DND-41 (cell line): Measurements from ENCODE around the gene ARHGAP35.

Experiments used
- ATAC-seq: fragments of 200-7000 bp; cut with Tn5 transposase; 3 replicates; pipeline ENCODE4 v1.9.1; 2021; ENCODE audit warnings: low read depth; ENCODE audit not compliant: insufficient read depth
- DNase-seq: peaks from one replicate; pipeline ENCODE4 v3.0.0-alpha.2; 2020
- H2AFZ ChIP-seq: 2 replicates; pipeline ENCODE4 v1.6.0; 2012; ENCODE audit warnings: low read depth, low read length
- H3K27ac ChIP-seq: 2 replicates; pipeline ENCODE4 v1.5.1; 2012; ENCODE audit warnings: low read length, inconsistent platforms
- H3K27me3 ChIP-seq: fragments of 200-600 bp; sonication (generic); 2 replicates; pipeline ENCODE4 v1.6.0; 2012; ENCODE audit warnings: low read length, mild to moderate bottlenecking, inconsistent platforms; ENCODE audit not compliant: insufficient read depth, poor library complexity
- H3K36me3 ChIP-seq: 2 replicates; pipeline ENCODE4 v1.5.1; 2012; ENCODE audit warnings: low read length, inconsistent platforms; ENCODE audit not compliant: insufficient read depth
- H3K4me1 ChIP-seq: 2 replicates; pipeline ENCODE4 v1.5.1; 2012; ENCODE audit warnings: mild to moderate bottlenecking, low read length; ENCODE audit not compliant: insufficient read depth
- H3K4me2 ChIP-seq: 2 replicates; pipeline ENCODE4 v1.6.0; 2012; ENCODE audit warnings: mild to moderate bottlenecking, moderate library complexity, low read length, inconsistent platforms; ENCODE audit not compliant: insufficient read depth
- H3K4me3 ChIP-seq, 2 experiments: fragments of 200-600 bp in 1 of 2; shearing (Covaris generic) in 1 of 2; 2 replicates each; pipeline ENCODE4 v1.5.1; 2012 to 2016; ENCODE audit warnings: inconsistent platforms in 2 of 2, low read length in 2 of 2, mild to moderate bottlenecking in 2 of 2, low read depth in 1 of 2, moderate library complexity in 1 of 2
- H3K79me2 ChIP-seq: 2 replicates; pipeline ENCODE4 v1.6.0; 2012; ENCODE audit warnings: low read length, inconsistent platforms; ENCODE audit not compliant: insufficient read depth
- H3K9ac ChIP-seq: 2 replicates; pipeline ENCODE4 v1.6.0; 2012; ENCODE audit warnings: low read depth, mild to moderate bottlenecking, inconsistent platforms, low read length, moderate library complexity
- H3K9me3 ChIP-seq: 2 replicates; pipeline ENCODE4 v1.5.1; 2012; ENCODE audit warnings: low read length, moderate library complexity, mild to moderate bottlenecking, inconsistent platforms; ENCODE audit not compliant: insufficient read depth, severe bottlenecking
- H4K20me1 ChIP-seq: 2 replicates; pipeline ENCODE4 v1.6.0; 2012; ENCODE audit warnings: low read length; ENCODE audit not compliant: insufficient read depth
- CTCF ChIP-seq: IDR thresholded peaks from 2 replicates; pipeline ENCODE4 v1.5.1; 2012; ENCODE audit warnings: borderline replicate concordance, low read length, moderate library complexity, mild to moderate bottlenecking; ENCODE audit not compliant: poor library complexity, severe bottlenecking; ENCODE audit errors: extremely low read depth
- EZH2 ChIP-seq: IDR thresholded peaks from 3 replicates; pipeline ENCODE4 v1.6.1; 2012; ENCODE audit warnings: borderline replicate concordance, low read depth, mild to moderate bottlenecking, moderate library complexity, low read length, inconsistent platforms; ENCODE audit not compliant: severe bottlenecking

Gene ARHGAP35

GRCh38 chr19:46892252-46893179, 31.7 kb downstream of the ARHGAP35 start:
- peaks cover 51% of the 10 kb centered on the region for H4K20me1 ChIP-seq
- H3K4me2 ChIP-seq: no peak overlapping the region
- no peak for TF ChIP-seq EZH2
- TF ChIP-seq CTCF: no peak
- H3K27ac ChIP-seq: no peak overlapping the region
- no peak overlapping the region for H2AFZ ChIP-seq
- DNase-seq (no peak), ATAC-seq (no peak)
- peaks cover 94% of the 10 kb centered on the region for H3K79me2 ChIP-seq
- no peaks in the 10 kb centered on the region for H3K36me3 ChIP-seq
- H3K4me3 ChIP-seq: no peak overlapping the region
- H3K27me3 ChIP-seq: no peaks in the 10 kb centered on the region
- H3K9ac ChIP-seq: no peak overlapping the region
- H3K4me1 ChIP-seq: no peaks in the 10 kb centered on the region
- H3K9me3 ChIP-seq: no peaks in the 10 kb centered on the region

- H3K9ac ChIP-seq: no peak overlapping the region
- H2AFZ ChIP-seq: no peak overlapping the region
- H3K27ac ChIP-seq: no peak overlapping the region
- H3K36me3 ChIP-seq: no peaks in the 10 kb centered on the region
- ATAC-seq (no peak), DNase-seq (no peak)
- TF ChIP-seq CTCF (no peak), EZH2 (no peak)
- no peaks in the 10 kb centered on the region for H3K9me3 ChIP-seq
- no peaks in the 10 kb centered on the region for H3K4me1 ChIP-seq
- peaks cover 96% of the 10 kb centered on the region for H3K79me2 ChIP-seq
- no peaks in the 10 kb centered on the region for H3K27me3 ChIP-seq
- H3K4me3 ChIP-seq: no peak overlapping the region
- peaks cover 61% of the 10 kb centered on the region for H4K20me1 ChIP-seq
- no peak overlapping the region for H3K4me2 ChIP-seq
These were observed 35.4 kb downstream of the ARHGAP35 start for GRCh38 chr19:46896076-46896794.

- Histone ChIP-seq H4K20me1 (peaks cover 72% of the 10 kb centered on the region), H3K79me2 (peaks cover 97% of the 10 kb centered on the region), H3K27me3 (no peaks in the 10 kb centered on the region), H3K9me3 (no peaks in the 10 kb centered on the region), H2AFZ (no peak overlapping the region), H3K4me3 (no peak overlapping the region), H3K4me2 (no peak overlapping the region), H3K27ac (no peak overlapping the region), H3K36me3 (no peaks in the 10 kb centered on the region), H3K9ac (no peak overlapping the region), H3K4me1 (no peaks in the 10 kb centered on the region)
- DNase-seq (no peak), ATAC-seq (no peak)
- no peak for TF ChIP-seq EZH2
- no peak for TF ChIP-seq CTCF
These were observed 37.9 kb downstream of the ARHGAP35 start for GRCh38 chr19:46898731-46899130.
